Measurements from ENCODE around the gene CNRIP1.

- TF ChIP-seq CTCF (IDR thresholded peaks at IDR 0.05) (no peak), POLR2A (IDR thresholded peaks at IDR 0.05) (no peak)
Measured at GRCh38 chr2:68250652-68251186, 69.0 kb downstream of the CNRIP1 start.
